Activated CD4-positive, alpha-beta T cell treated with anti-CD3 and anti-CD28 coated beads, Interleukin-2, amount 10 ng/mL, durations not matched to agents 7 days and 5 days (primary cell): ENCODE data around the gene CHTF18. TPM values are rescaled to one million over a fixed set of nuclear protein-coding genes. Genes with fewer than 3 reads are reported as not detected.
"Not testable (repeated sequence)": the region's sequence is repeated elsewhere in the genome, so short reads cannot be mapped to it uniquely, and the experiment has no call there.

Experiments
- CTCF ChIA-PET: fragments of 350-600 bp; sonication (Branson Sonifier 250); formaldehyde crosslinking; loops from one replicate; lab custom pipeline; 2021; ENCODE audit warnings: antibody characterized with exemption; lab: Charles Lee
- POLR2A ChIA-PET: fragments of 350-600 bp; sonication (Branson Sonifier 250); formaldehyde crosslinking; loops from one replicate; lab custom pipeline; 2021; ENCODE audit warnings: antibody characterized with exemption; lab: Charles Lee
- DNase-seq: peaks from one replicate; pipeline ENCODE4 v3.0.0-alpha.2; 2020
- H3K27ac Mint-ChIP-seq: one replicate; pipeline ENCODE4 v1.8.0; 2021; ENCODE audit warnings: mild to moderate bottlenecking, moderate library complexity, mixed read lengths
- H3K27me3 Mint-ChIP-seq: one replicate; pipeline ENCODE4 v1.8.0; 2021; ENCODE audit warnings: mixed read lengths
- H3K36me3 Mint-ChIP-seq: one replicate; pipeline ENCODE4 v1.8.0; 2021; ENCODE audit warnings: low read depth, mixed read lengths
- H3K4me1 Mint-ChIP-seq: one replicate; pipeline ENCODE4 v1.8.0; 2021; ENCODE audit warnings: mixed read lengths
- H3K4me3 Mint-ChIP-seq: one replicate; pipeline ENCODE4 v1.8.0; 2021; ENCODE audit warnings: mild to moderate bottlenecking, moderate library complexity, mixed read lengths
- H3K9me3 Mint-ChIP-seq: one replicate; pipeline ENCODE4 v1.8.0; 2021; ENCODE audit warnings: mixed read lengths
- total RNA-seq, 2 experiments: library from RNA; stranded (reverse); gene quantifications; one replicate each; pipeline ENCODE4 v1.2.3, GENCODE V29; 2021

Gene CHTF18
- total RNA-seq: 100 to 1,000 TPM in 1 of 2 experiments, 10 to 100 TPM in 1; 85.9 to 111 TPM

- POLR2A ChIA-PET: interaction anchor here (0.6 to 1.0 kb wide), 3 partner anchors 74 to 368 kb away, joined by 3 read pairs; partner anchors contain the start of gene METRN
These were observed at the start of gene CHTF18 for GRCh38 chr16:788399-789126. Gene CHTF18, plus strand, starts transcription at chr16:788620. Its CDS starts 65 bp downstream, at chr16:788685.

DNA sequence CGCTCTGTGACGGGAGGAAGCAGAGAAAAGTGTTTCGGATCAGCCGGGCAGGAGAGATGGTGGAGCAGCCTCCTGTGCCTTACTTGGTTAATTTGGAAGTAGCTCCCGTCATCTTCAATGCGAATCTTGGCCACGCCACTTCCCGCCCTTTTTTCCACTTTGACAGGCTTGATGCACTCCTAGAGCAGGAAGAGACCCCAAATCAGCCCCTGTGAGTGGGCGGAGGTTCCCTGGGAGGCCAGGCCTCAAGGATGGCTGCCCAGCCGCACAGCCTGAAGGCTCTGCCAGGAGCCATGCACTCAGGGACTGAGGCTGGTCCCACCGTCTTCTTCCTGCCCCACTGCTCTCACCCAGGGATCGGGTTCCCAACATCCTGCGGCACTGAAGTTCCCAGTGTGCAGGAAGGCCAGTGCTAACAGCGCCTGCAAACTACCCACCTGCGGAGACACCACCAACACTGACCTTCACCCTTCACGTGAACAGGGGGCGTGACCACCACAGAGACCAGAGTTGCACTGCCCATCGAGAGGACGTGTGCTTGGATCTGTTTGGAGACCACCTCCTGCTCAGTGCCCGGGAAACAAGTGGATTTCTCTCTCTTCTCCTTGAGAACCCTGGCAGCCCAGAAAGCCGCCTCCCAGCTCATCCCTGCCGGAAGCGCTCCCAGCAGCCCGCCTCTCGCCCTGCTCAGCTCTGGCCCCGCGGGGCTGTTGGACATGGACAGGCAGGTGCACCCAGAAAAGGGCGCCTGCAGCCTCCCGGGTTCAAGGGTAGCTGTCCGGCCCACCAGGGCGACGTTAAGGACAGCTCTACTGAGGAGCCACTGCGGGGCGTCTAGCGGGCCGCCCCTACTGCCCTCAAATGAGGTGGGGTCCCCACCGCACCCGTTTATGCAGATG, 48.6 kb upstream of the CHTF18 start:
- Mint-ChIP-seq H3K36me3 (peaks cover 14% of the 10 kb centered on the region), H3K4me1 (peaks cover 31% of the 10 kb centered on the region), H3K27me3 (no peaks in the 10 kb centered on the region), H3K27ac (peak overlapping the region; percentile 62), H3K9me3 (no peaks in the 10 kb centered on the region), H3K4me3 (peak overlapping the region; percentile 79)
- POLR2A ChIA-PET: no interaction called here
- CTCF ChIA-PET: interaction anchor here (0.5 to 3.0 kb wide), 12 partner anchors 9 to 403 kb away, joined by 3 to 14 read pairs (median 5); partner anchors contain the start of genes ANTKMT, CCDC78 and WDR24
- no peak for DNase-seq

More at GRCh38 chr16:788399-789126, at the start of gene CHTF18:
- CTCF ChIA-PET: interaction anchor here (1.0 to 1.7 kb wide), 4 partner anchors 18 to 76 kb away, joined by 3 to 4 read pairs (median 4); partner anchors contain the start of gene ANTKMT
- Mint-ChIP-seq H3K9me3 (no peaks in the 10 kb centered on the region), H3K4me1 (peaks cover 20% of the 10 kb centered on the region), H3K4me3 (peak within 1 kb of the TSS; percentile 90), H3K36me3 (peaks cover 10% of the 10 kb centered on the region), H3K27me3 (no peaks in the 10 kb centered on the region), H3K27ac (peak within 1 kb of the TSS; percentile 84)
- DNase-seq: peak; percentile 90

DNA sequence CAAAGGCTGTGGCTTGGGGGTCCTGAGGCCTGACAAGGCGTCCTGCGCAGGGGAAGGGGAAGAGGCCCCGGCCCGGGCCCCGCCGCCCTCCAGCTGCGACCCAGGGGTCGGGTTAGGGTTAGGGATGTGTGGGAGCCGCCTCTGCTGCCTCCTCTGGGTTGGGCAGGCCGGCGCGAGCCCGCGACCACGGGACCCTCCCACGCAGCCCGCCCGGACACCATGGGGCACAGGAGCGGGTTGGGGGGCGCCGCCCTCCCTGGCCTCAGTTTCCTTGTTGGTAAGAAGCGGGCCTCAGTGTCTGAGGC, 48.0 kb upstream of the CHTF18 start:
- Mint-ChIP-seq H3K27ac (peak overlapping the region; percentile 62), H3K4me3 (peak overlapping the region; percentile 79), H3K4me1 (peaks cover 28% of the 10 kb centered on the region), H3K27me3 (no peaks in the 10 kb centered on the region), H3K9me3 (no peaks in the 10 kb centered on the region), H3K36me3 (peaks cover 11% of the 10 kb centered on the region)
- ChIA-PET POLR2A (no interaction called here), CTCF (interaction anchor here (0.5 to 3.0 kb wide), 13 partner anchors 9 to 402 kb away, joined by 3 to 14 read pairs (median 5); partner anchors contain the start of genes ANTKMT, CCDC78, METTL26 and WDR24)
- no peak for DNase-seq

- Mint-ChIP-seq H3K27me3 (no peaks in the 10 kb centered on the region), H3K4me1 (peaks cover 24% of the 10 kb centered on the region), H3K36me3 (peaks cover 8% of the 10 kb centered on the region), H3K27ac (peak within 1 kb of the TSS; percentile 81), H3K9me3 (no peaks in the 10 kb centered on the region), H3K4me3 (peak within 1 kb of the TSS; percentile 79)
- peak; percentile 90 for DNase-seq
- CTCF ChIA-PET: interaction anchor here (0.5 to 3.0 kb wide), 14 partner anchors 8 to 401 kb away, joined by 3 to 14 read pairs (median 5); partner anchors contain the start of genes ANTKMT, CCDC78, METTL26 and WDR24
- POLR2A ChIA-PET: interaction anchor here (0.7 kb wide), 1 partner anchor 302 kb away, joined by 4 read pairs; no protein-coding TSS in a partner anchor
These were observed 47.5 kb upstream of the CHTF18 start, which contains the start of gene CIAO3 for GRCh38 chr16:740764-741505. Gene CIAO3, minus strand, starts transcription at chr16:740997. Its CDS starts 12 bp downstream, at chr16:740985.

GRCh38 chr16:741986-742629, 46.3 kb upstream of the CHTF18 start:
- ChIA-PET CTCF (interaction anchor here (1.1 to 1.7 kb wide), 2 partner anchors 8 to 21 kb away, joined by 4 read pairs; partner anchors contain the start of gene ANTKMT), POLR2A (interaction anchor here (0.7 kb wide), 1 partner anchor 301 kb away, joined by 4 read pairs; no protein-coding TSS in a partner anchor)
- Mint-ChIP-seq H3K27me3 (no peaks in the 10 kb centered on the region), H3K36me3 (peaks cover 5% of the 10 kb centered on the region), H3K4me3 (peak overlapping the region; percentile 67), H3K9me3 (no peaks in the 10 kb centered on the region), H3K4me1 (peaks cover 20% of the 10 kb centered on the region), H3K27ac (peak overlapping the region; percentile 57)
- no peak for DNase-seq

DNA sequence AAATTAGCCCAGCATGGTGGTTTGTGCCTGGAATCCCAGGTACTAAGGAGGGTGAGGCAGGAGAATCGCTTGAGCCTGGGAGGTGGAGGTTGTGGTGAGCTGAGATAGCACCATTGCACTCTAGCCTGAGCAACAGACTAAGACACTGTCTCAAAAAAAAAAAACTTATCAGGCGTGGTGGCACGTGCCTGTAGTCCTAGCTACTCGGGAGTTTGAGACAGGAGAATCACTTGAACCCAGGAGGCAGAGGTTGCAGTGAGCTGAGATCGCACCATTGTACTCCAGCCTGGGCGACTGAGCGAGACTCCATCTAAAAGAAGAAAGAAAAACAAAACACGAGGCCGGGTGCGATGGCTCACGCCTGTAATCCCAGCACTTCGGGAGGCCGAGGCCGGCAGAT, 45.5 kb upstream of the CHTF18 start:
- H3K27ac Mint-ChIP-seq, H3K4me3 Mint-ChIP-seq, H3K36me3 Mint-ChIP-seq, POLR2A ChIA-PET, H3K27me3 Mint-ChIP-seq, H3K9me3 Mint-ChIP-seq, DNase-seq: not testable (repeated sequence)
- H3K4me1 Mint-ChIP-seq: peaks cover 14% of the 10 kb centered on the region
- CTCF ChIA-PET: interaction anchor here (0.6 to 1.7 kb wide), 3 partner anchors 19 to 140 kb away, joined by 4 to 5 read pairs (median 4); partner anchors contain the start of gene ANTKMT

- peaks cover 12% of the 10 kb centered on the region for H3K4me1 Mint-ChIP-seq
- no peak for DNase-seq
- H3K27ac Mint-ChIP-seq: no peak overlapping the region
- ChIA-PET POLR2A (no interaction called here), CTCF (interaction anchor here (0.6 to 1.7 kb wide), 3 partner anchors 23 to 1403 kb away, joined by 3 to 4 read pairs (median 4); partner anchors contain the start of gene ANTKMT)
- no peaks in the 10 kb centered on the region for H3K36me3 Mint-ChIP-seq
- no peaks in the 10 kb centered on the region for H3K9me3 Mint-ChIP-seq
- no peaks in the 10 kb centered on the region for H3K27me3 Mint-ChIP-seq
- no peak overlapping the region for H3K4me3 Mint-ChIP-seq
These were observed 44.5 kb upstream of the CHTF18 start for GRCh38 chr16:743794-744500.

- ChIA-PET POLR2A (no interaction called here), CTCF (no interaction called here)
- H3K36me3 Mint-ChIP-seq: no peaks in the 10 kb centered on the region
- H3K9me3 Mint-ChIP-seq: no peaks in the 10 kb centered on the region
- H3K27ac Mint-ChIP-seq: no peak overlapping the region
- H3K4me3 Mint-ChIP-seq: no peak overlapping the region
- no peak for DNase-seq
- H3K4me1 Mint-ChIP-seq: peaks cover 3% of the 10 kb centered on the region
- H3K27me3 Mint-ChIP-seq: no peaks in the 10 kb centered on the region
These were observed 42.7 kb upstream of the CHTF18 start for GRCh38 chr16:745739-746138.

- ChIA-PET POLR2A (no interaction called here), CTCF (no interaction called here)
- Mint-ChIP-seq H3K27ac (no peak overlapping the region), H3K27me3 (no peaks in the 10 kb centered on the region), H3K9me3 (no peaks in the 10 kb centered on the region), H3K4me1 (peaks cover 1% of the 10 kb centered on the region), H3K4me3 (no peak overlapping the region), H3K36me3 (no peaks in the 10 kb centered on the region)
- no peak for DNase-seq
These were observed 41.8 kb upstream of the CHTF18 start for GRCh38 chr16:746637-747036.

- no peaks in the 10 kb centered on the region for H3K27me3 Mint-ChIP-seq
- no peaks in the 10 kb centered on the region for H3K36me3 Mint-ChIP-seq
- ChIA-PET POLR2A (no interaction called here), CTCF (interaction anchor here (1.0 to 1.4 kb wide), 2 partner anchors 8 to 40 kb away, joined by 4 to 6 read pairs; partner anchors contain the start of genes CHTF18, CIAO3 and RPUSD1)
- no peaks in the 10 kb centered on the region for H3K4me1 Mint-ChIP-seq
- no peak overlapping the region for H3K27ac Mint-ChIP-seq
- no peak for DNase-seq
- no peaks in the 10 kb centered on the region for H3K9me3 Mint-ChIP-seq
- no peak overlapping the region for H3K4me3 Mint-ChIP-seq
These were observed 40.3 kb upstream of the CHTF18 start for GRCh38 chr16:747978-748746.
